OCI-LY1 (cell line): ENCODE measurements around the gene MYO18A.

ENCODE experiments used
- CTCF ChIP-seq: fragments of 200-600 bp; sonication (generic), shearing (Covaris generic); IDR thresholded peaks from 2 replicates; pipeline ENCODE4 v1.5.1; 2017; ENCODE audit warnings: mild to moderate bottlenecking, antibody characterized with exemption, low read length, moderate library complexity, mixed read lengths
- EZH2 ChIP-seq: fragments of 200-600 bp; sonication (generic), shearing (Covaris generic); IDR thresholded peaks from 2 replicates; pipeline ENCODE4 v1.8.0; 2017; ENCODE audit warnings: borderline replicate concordance, mixed run types, mild to moderate bottlenecking, antibody characterized with exemption, low read length, moderate library complexity, mixed read lengths

DNA sequence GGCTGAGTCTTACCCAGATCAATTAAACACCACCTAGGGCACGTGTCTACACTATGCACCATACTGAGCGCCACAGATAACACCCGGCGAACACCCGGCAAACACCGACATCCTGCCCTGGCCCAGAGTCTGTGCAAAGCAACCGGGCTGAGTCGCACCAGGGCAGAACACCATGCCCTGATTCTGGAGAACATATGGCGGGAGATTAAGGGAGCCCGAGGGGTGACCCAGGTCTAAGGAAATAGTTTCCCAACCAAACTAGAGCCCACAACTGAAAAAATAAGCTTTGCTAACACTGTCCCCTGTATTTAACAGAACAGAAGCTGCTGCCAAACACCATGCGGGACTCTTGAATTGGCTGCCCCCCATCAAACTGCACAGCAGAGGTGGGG lies 22.1 kb downstream of the MYO18A start:
- TF ChIP-seq CTCF (no peak), EZH2 (no peak)
